ENCODE results near the gene EFNA5.

DNA sequence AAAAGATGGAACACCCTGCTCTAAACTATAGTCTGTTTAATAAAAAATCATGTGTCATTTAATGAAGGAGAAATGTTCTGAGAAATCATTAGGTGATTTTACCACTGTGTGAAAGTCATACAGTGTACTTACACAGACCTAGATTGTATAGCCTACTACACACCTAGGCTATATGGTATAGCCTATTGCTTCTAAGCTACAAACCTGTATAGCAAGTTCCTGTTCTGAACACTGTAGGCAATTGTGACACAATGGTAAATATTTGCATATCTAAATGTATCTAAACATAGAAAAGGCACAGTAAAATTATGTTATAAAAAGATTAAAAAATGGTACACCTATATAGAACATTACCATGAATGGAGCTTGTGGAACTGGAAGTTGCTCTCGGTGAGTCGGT lies 40.6 kb downstream of the EFNA5 start:
- TF ChIP-seq, protein P1, sequence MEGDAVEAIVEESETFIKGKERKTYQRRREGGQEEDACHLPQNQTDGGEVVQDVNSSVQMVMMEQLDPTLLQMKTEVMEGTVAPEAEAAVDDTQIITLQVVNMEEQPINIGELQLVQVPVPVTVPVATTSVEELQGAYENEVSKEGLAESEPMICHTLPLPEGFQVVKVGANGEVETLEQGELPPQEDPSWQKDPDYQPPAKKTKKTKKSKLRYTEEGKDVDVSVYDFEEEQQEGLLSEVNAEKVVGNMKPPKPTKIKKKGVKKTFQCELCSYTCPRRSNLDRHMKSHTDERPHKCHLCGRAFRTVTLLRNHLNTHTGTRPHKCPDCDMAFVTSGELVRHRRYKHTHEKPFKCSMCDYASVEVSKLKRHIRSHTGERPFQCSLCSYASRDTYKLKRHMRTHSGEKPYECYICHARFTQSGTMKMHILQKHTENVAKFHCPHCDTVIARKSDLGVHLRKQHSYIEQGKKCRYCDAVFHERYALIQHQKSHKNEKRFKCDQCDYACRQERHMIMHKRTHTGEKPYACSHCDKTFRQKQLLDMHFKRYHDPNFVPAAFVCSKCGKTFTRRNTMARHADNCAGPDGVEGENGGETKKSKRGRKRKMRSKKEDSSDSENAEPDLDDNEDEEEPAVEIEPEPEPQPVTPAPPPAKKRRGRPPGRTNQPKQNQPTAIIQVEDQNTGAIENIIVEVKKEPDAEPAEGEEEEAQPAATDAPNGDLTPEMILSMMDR (IDR thresholded peaks at IDR 0.05), result no peak
- no peak for TF ChIP-seq POLR2A (IDR thresholded peaks at IDR 0.05)

Data from esophagus squamous epithelium (tissue), 4 donors.